NB4 (cell line): ENCODE measurements around the gene CCDC51.

Experiments
- CTCF ChIP-seq: IDR thresholded peaks from one replicate; pipeline ENCODE4 v1.5.1; 2012; ENCODE audit warnings: low read depth, low read length
- MAX ChIP-seq: IDR thresholded peaks from 2 replicates; pipeline ENCODE4 v1.6.1; 2011; ENCODE audit warnings: low read depth, low read length
- MYC ChIP-seq: IDR thresholded peaks from 2 replicates; pipeline ENCODE4 v1.6.1; 2011; ENCODE audit warnings: low read depth, low read length
- POLR2A ChIP-seq: IDR thresholded peaks from 2 replicates; pipeline ENCODE4 v1.6.1; 2011; ENCODE audit warnings: mild to moderate bottlenecking; ENCODE audit not compliant: insufficient read length; ENCODE audit errors: extremely low read depth

GRCh38 chr3:48400824-48401433, 39.0 kb downstream of the CCDC51 start:
- TF ChIP-seq CTCF (peak; percentile 48), MYC (no peak), POLR2A (no peak), MAX (no peak)
